GM12878 (cell line): ENCODE results near the gene TSPEAR. TPM values are rescaled to one million over a fixed set of nuclear protein-coding genes. Genes with fewer than 3 reads are reported as not detected.

Experiments used
- ATAC-seq: fragments of 200-7000 bp; cut with Tn5 transposase; 3 replicates; pipeline ENCODE4 v1.9.1; 2020; ENCODE audit warnings: mild to moderate bottlenecking, moderate library complexity
- BruUV-seq: library from RNA; stranded (reverse); fragments of 400-500 nt; replicated peaks from 2 replicates; lab custom pipeline; 2021; lab: Mats Ljungman, UMichigan
- CTCF ChIA-PET: fragments of 300-600 bp; sonication (Branson Sonifier 250); formaldehyde crosslinking; extraction: SDS; loops from one replicate; lab custom pipeline; 2021; ENCODE audit warnings: inconsistent platforms; lab: Yijun Ruan, JAX
- POLR2A ChIA-PET: fragments of 350-600 bp; formaldehyde crosslinking; extraction: SDS; loops from one replicate; lab custom pipeline; 2021; ENCODE audit warnings: inconsistent platforms; lab: Charles Lee
- RAD21 ChIA-PET: fragments of 300-600 bp; sonication (Branson Sonifier 250); formaldehyde crosslinking; loops from one replicate; lab custom pipeline; 2023; ENCODE audit warnings: antibody characterized with exemption; ENCODE audit not compliant: unreplicated experiment; lab: Charles Lee
- SMC1A ChIA-PET: fragments of 300-600 bp; sonication (Branson Sonifier 250); formaldehyde crosslinking; loops from one replicate; lab custom pipeline; 2023; ENCODE audit not compliant: unreplicated experiment, uncharacterized antibody; lab: Charles Lee
- DNase-seq: peaks from one replicate; pipeline ENCODE4 v3.0.0-alpha.2; 2011; ENCODE audit warnings: low read depth, low spot score
- FAIRE-seq: peaks from 3 replicates; lab custom pipeline; 2011; peaks lifted over from hg19 to GRCh38; lab: Jason Lieb, UNC
- H2AFZ ChIP-seq: 2 replicates; pipeline ENCODE4 v1.6.0; 2011; ENCODE audit warnings: low read depth, low read length, control low read depth; ENCODE audit not compliant: control insufficient read depth
- H3K27ac ChIP-seq: 2 replicates; pipeline ENCODE4 v1.5.1; 2011; ENCODE audit warnings: control low read depth; ENCODE audit not compliant: control insufficient read depth, insufficient read depth
- H3K27me3 ChIP-seq, 2 experiments: replicated peaks in 1 of 2; 2 replicates each; pipeline versions ENCODE4 v1.6.0 to v1.6.1; 2011; ENCODE audit warnings: low read length in 1 of 2; ENCODE audit not compliant: control insufficient read depth in 2 of 2, insufficient read depth in 2 of 2
- H3K36me3 ChIP-seq, 2 experiments: 2 replicates each; pipeline ENCODE4 v1.5.1; 2011; ENCODE audit warnings: low read length in 1 of 2; ENCODE audit not compliant: control insufficient read depth in 2 of 2, insufficient read depth in 2 of 2
- H3K4me1 ChIP-seq: 2 replicates; pipeline ENCODE4 v1.6.1; 2011; ENCODE audit warnings: mild to moderate bottlenecking, low read length, moderate library complexity, mixed read lengths; ENCODE audit not compliant: control insufficient read depth, insufficient read depth
- H3K4me2 ChIP-seq: 2 replicates; pipeline ENCODE4 v1.6.0; 2011; ENCODE audit warnings: control low read depth; ENCODE audit not compliant: control insufficient read depth, insufficient read depth
- H3K4me3 ChIP-seq: fragments of 200-600 bp; sonication (generic); 2 replicates; pipeline ENCODE4 v1.5.1; 2016
- H3K79me2 ChIP-seq: 2 replicates; pipeline ENCODE4 v1.6.0; 2011; ENCODE audit warnings: low read length; ENCODE audit not compliant: control insufficient read depth, insufficient read depth
- H3K9ac ChIP-seq: 2 replicates; pipeline ENCODE4 v1.8.0; 2011; ENCODE audit warnings: low read length, control low read depth, mixed read lengths; ENCODE audit not compliant: control insufficient read depth, insufficient read depth
- H3K9me3 ChIP-seq: replicated peaks from 3 replicates; pipeline ENCODE4 v1.5.1; 2011; ENCODE audit warnings: mild to moderate bottlenecking, low read length; ENCODE audit not compliant: control insufficient read depth, insufficient read depth
- H4K20me1 ChIP-seq: 2 replicates; pipeline ENCODE4 v1.6.0; 2011; ENCODE audit not compliant: control insufficient read depth, insufficient read depth
- EED ChIP-seq: sonication (generic); IDR thresholded peaks from 2 replicates; pipeline ENCODE4 v1.6.1; 2016; ENCODE audit warnings: antibody characterized with exemption, low read depth
- MXI1 ChIP-seq: fragments of 150-350 bp; IDR thresholded peaks from 2 replicates; pipeline ENCODE4 v1.6.1; 2011; ENCODE audit warnings: low read depth, mild to moderate bottlenecking, inconsistent platforms, low read length, improper control_type of control experiment
- NBN ChIP-seq: fragments of 450-650 bp; IDR thresholded peaks from 2 replicates; pipeline ENCODE4 v1.6.1; 2016
- NFIC ChIP-seq: IDR thresholded peaks from 2 replicates; pipeline ENCODE4 v1.6.1; 2012; ENCODE audit warnings: low read depth, mild to moderate bottlenecking, inconsistent platforms, low read length, moderate library complexity
- NFXL1 ChIP-seq: fragments of 450-650 bp; IDR thresholded peaks from 2 replicates; pipeline ENCODE4 v1.6.1; 2017; ENCODE audit warnings: antibody characterized with exemption, mild to moderate bottlenecking, borderline replicate concordance
- NR2C1 ChIP-seq: fragments of 450-650 bp; IDR thresholded peaks from 2 replicates; pipeline ENCODE4 v1.6.1; 2017; ENCODE audit warnings: antibody characterized with exemption, mild to moderate bottlenecking, moderate library complexity
- POLR2AphosphoS5 ChIP-seq: IDR thresholded peaks from 2 replicates; pipeline ENCODE4 v1.6.1; 2011; ENCODE audit warnings: mild to moderate bottlenecking, low read length, inconsistent platforms
- RFX5 ChIP-seq: IDR thresholded peaks from 2 replicates; pipeline ENCODE4 v1.6.1; 2011; ENCODE audit warnings: low read depth, low read length, improper control_type of control experiment
- SIN3A ChIP-seq: IDR thresholded peaks from 2 replicates; pipeline ENCODE4 v1.6.1; 2012; ENCODE audit warnings: low read depth, low read length, improper control_type of control experiment
- SUZ12 ChIP-seq: fragments of 200-600 bp; sonication (generic); IDR thresholded peaks from one replicate; pipeline ENCODE4 v1.6.1; 2018; ENCODE audit warnings: antibody characterized with exemption, mild to moderate bottlenecking; ENCODE audit not compliant: unreplicated experiment
- ZNF24 ChIP-seq: fragments of 450-650 bp; IDR thresholded peaks from 2 replicates; pipeline ENCODE4 v1.6.1; 2017; ENCODE audit warnings: antibody characterized with exemption, mild to moderate bottlenecking
- ZNF384 ChIP-seq: IDR thresholded peaks from 2 replicates; pipeline ENCODE4 v1.6.1; 2012; ENCODE audit warnings: low read depth, mild to moderate bottlenecking, low read length, improper control_type of control experiment, borderline replicate concordance
- ZNF622 ChIP-seq: fragments of 450-650 bp; IDR thresholded peaks from 2 replicates; pipeline ENCODE4 v1.6.1; 2017; ENCODE audit warnings: mild to moderate bottlenecking, inconsistent platforms
- WGBS: methylation state at CpG from one replicate; pipeline ENCODE4 v1.1.6; 2016; ENCODE audit warnings: low lambda C conversion rate; ENCODE audit not compliant: insufficient replicate concordance, insufficient coverage; ENCODE audit errors: missing lambda C conversion rate; 5-methylcytosine and 5-hydroxymethylcytosine counted together
- in situ Hi-C: fragments of 300-500 bp; cut with MboI; formaldehyde crosslinking; loops from 9 replicates; pipeline ENCODE4 v1.14.3; 2018; ENCODE audit warnings: mixed read lengths
- intact Hi-C: fragments of 100-400 bp; cut with micrococcal nuclease; formaldehyde crosslinking; loops from one replicate; pipeline ENCODE4 v1.14.2; 2022; ENCODE audit not compliant: unreplicated experiment
- polyA plus RNA-seq, 11 experiments: library from polyadenylated mRNA; depleted of rRNA in 4 of 11; unstranded in 6 of 11; stranded (reverse) in 5 of 11; fragments of >200 nt; fragmentation: Nextera tagmentation in 4 of 11; fragmentation: Illumina TruSeq in 1 of 11; extraction: Ambion mirVana in 4 of 11; extraction: Trizol in 1 of 11; gene quantifications; 1 replicate in 1 of 11; 2 replicates in 10 of 11; pipeline versions ENCODE4 v1.2.1 to v1.2.3, GENCODE V29; 2011 to 2016; ENCODE audit warnings: inconsistent platforms in 2 of 11, missing spikeins in 2 of 11, low read depth in 1 of 11
- total RNA-seq, 4 experiments: library from RNA; depleted of rRNA in 3 of 4; stranded (reverse); fragments of >200 nt in 3 of 4; fragmentation: Illumina TruSeq in 1 of 4; extraction: Trizol in 1 of 4; gene quantifications; 2 replicates each; pipeline versions ENCODE4 v1.2.1 to v1.2.3, GENCODE V29; 2013 to 2021

The TSPEAR gene
- total and polyA plus RNA-seq, 10 of the 15 experiments (the other 5 are each of a cell fraction or from before 2014, with no cell fraction given), result not detected

- Histone ChIP-seq H3K36me3 (no peaks in the 10 kb centered on the region), H4K20me1 (no peaks in the 10 kb centered on the region), H3K79me2 (no peaks in the 10 kb centered on the region), H3K9me3 (no peaks in the 10 kb centered on the region; the same call in 2 of the 3 replicates), H3K4me2 (no peak overlapping the region), H3K27me3 (no peaks in the 10 kb centered on the region), H3K9ac (no peak overlapping the region), H3K4me3 (no peak overlapping the region), H3K4me1 (no peaks in the 10 kb centered on the region)
- CTCF ChIA-PET, result no interaction called here
- FAIRE-seq (no peak), DNase-seq (no peak)
- SMC1A ChIA-PET, result no interaction called here
- RAD21 ChIA-PET, result interaction anchor here (0.5 kb wide), 1 partner anchor 1014 kb away, joined by 3 read pairs; no protein-coding TSS in a partner anchor
- TF ChIP-seq NFIC, result no peak
- TF ChIP-seq RFX5, result no peak
- TF ChIP-seq ZNF24, result no peak
- no peak for TF ChIP-seq NBN
- no peak for TF ChIP-seq SIN3A
- TF ChIP-seq ZNF622, result no peak
- TF ChIP-seq POLR2AphosphoS5, result no peak
- TF ChIP-seq, all 136 proteins: peak for 0
- ATAC-seq, result no peak
- no TSS peak for BruUV-seq
- Histone ChIP-seq H2AFZ (no peak overlapping the region), H3K27ac (no peak overlapping the region)
- intact Hi-C loops (no loop called here), in situ Hi-C loops (no loop called here)
- POLR2A ChIA-PET, result no interaction called here
- WGBS, result 19% methylated on average over 6 of the region's 6 CpGs
Measured at GRCh38 chr21:44757731-44758130, 46.4 kb upstream of the TSPEAR start.

- in situ Hi-C loops (no loop called here), intact Hi-C loops (no loop called here)
- DNase-seq (no peak), FAIRE-seq (no peak), ATAC-seq (no peak)
- Histone ChIP-seq H3K36me3 (no peaks in the 10 kb centered on the region), H3K27me3 (no peaks in the 10 kb centered on the region), H3K4me3 (no peak overlapping the region), H3K9ac (no peak overlapping the region), H3K4me1 (no peaks in the 10 kb centered on the region), H3K27ac (no peak overlapping the region), H3K79me2 (no peaks in the 10 kb centered on the region), H2AFZ (no peak overlapping the region), H3K4me2 (no peak overlapping the region), H4K20me1 (no peaks in the 10 kb centered on the region), H3K9me3 (no peaks in the 10 kb centered on the region; the same call in 2 of the 3 replicates)
- ChIA-PET SMC1A (no interaction called here), POLR2A (no interaction called here), CTCF (interaction anchor here (0.6 kb wide), 1 partner anchor 72 kb away, joined by 4 read pairs; no protein-coding TSS in a partner anchor), RAD21 (no interaction called here)
- no peak for TF ChIP-seq SUZ12
- no peak for TF ChIP-seq ZNF384
- TF ChIP-seq NR2C1, result no peak
- no peak for TF ChIP-seq NFXL1
- TF ChIP-seq EED, result no peak
- TF ChIP-seq MXI1, result no peak
- 58% methylated on average over 23 of the region's 23 CpGs for WGBS
- BruUV-seq, result no TSS peak
Measured at GRCh38 chr21:44756423-44757185, 45.2 kb upstream of the TSPEAR start.
